GM12878 (cell line): Measurements from ENCODE around the gene BIRC3.

Experiments used
- BRCA1 ChIP-seq: IDR thresholded peaks from 2 replicates; pipeline ENCODE4 v1.6.1; 2011; ENCODE audit warnings: low read depth, low read length, improper control_type of control experiment
- CEBPB ChIP-seq, 2 experiments: fragments of 150-350 bp in 1 of 2; IDR thresholded peaks; 2 replicates each; pipeline ENCODE4 v1.6.1; 2012 to 2014; ENCODE audit warnings: low read depth in 2 of 2, low read length in 2 of 2, borderline replicate concordance in 1 of 2, inconsistent platforms in 1 of 2
- GABPA ChIP-seq: IDR thresholded peaks from 2 replicates; pipeline ENCODE4 v1.6.1; 2014; ENCODE audit warnings: antibody characterized with exemption, low read depth, mild to moderate bottlenecking, inconsistent platforms
- KDM1A ChIP-seq: fragments of 200-600 bp; sonication (generic); IDR thresholded peaks from 2 replicates; pipeline ENCODE4 v1.6.1; 2016; ENCODE audit warnings: borderline replicate concordance
- TF ChIP-seq, protein P1 (sequence below), 3 experiments: IDR thresholded peaks in 2 of 3; conservative IDR thresholded peaks in 1 of 3; 2 replicates each; pipeline ENCODE4 v1.5.1; 2011; ENCODE audit warnings: low read depth in 3 of 3, low read length in 3 of 3, mild to moderate bottlenecking in 3 of 3, control low read depth in 2 of 3, moderate library complexity in 2 of 3, inconsistent platforms in 1 of 3, mixed read lengths in 1 of 3; ENCODE audit not compliant: control insufficient read depth in 2 of 3, insufficient read depth in 1 of 3; ENCODE audit errors: extremely low read depth in 1 of 3

DNA sequence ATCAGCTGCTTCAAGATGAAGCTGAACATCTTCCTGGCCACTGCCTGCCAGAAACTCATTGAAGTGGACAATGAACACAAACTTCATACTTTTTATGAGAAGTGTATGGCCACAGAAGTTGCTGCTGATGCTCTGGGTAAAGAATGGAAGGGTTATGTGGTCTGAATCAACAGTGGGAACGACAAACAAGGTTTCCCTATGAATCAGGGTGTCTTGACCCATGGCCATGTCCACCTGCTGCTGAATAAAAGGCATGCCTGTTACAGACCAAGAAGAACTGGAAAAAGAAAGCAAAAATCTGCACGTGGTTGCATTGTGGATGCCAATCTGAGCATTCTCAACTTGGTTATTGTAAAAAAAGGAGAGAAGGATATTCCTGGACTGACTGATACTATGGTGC is 22.2 kb upstream of the BIRC3 start:
- TF ChIP-seq, protein P1, sequence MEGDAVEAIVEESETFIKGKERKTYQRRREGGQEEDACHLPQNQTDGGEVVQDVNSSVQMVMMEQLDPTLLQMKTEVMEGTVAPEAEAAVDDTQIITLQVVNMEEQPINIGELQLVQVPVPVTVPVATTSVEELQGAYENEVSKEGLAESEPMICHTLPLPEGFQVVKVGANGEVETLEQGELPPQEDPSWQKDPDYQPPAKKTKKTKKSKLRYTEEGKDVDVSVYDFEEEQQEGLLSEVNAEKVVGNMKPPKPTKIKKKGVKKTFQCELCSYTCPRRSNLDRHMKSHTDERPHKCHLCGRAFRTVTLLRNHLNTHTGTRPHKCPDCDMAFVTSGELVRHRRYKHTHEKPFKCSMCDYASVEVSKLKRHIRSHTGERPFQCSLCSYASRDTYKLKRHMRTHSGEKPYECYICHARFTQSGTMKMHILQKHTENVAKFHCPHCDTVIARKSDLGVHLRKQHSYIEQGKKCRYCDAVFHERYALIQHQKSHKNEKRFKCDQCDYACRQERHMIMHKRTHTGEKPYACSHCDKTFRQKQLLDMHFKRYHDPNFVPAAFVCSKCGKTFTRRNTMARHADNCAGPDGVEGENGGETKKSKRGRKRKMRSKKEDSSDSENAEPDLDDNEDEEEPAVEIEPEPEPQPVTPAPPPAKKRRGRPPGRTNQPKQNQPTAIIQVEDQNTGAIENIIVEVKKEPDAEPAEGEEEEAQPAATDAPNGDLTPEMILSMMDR (IDR thresholded peaks at IDR 0.05 in 2 of 3, conservative IDR thresholded peaks at IDR 0.05 in 1 of 3; ENCODE audit: control insufficient read depth in 2 of 3, extremely low read depth in 1 of 3, insufficient read depth in 1 of 3, low read depth in 3 of 3, low read length in 3 of 3) = no peak
- TF ChIP-seq BRCA1 (no peak), CEBPB (IDR thresholded peaks at IDR 0.05; ENCODE audit: borderline replicate concordance in 1 of 2, low read depth in 2 of 2, low read length in 2 of 2) (no peak), KDM1A (no peak), GABPA (no peak)
